Measurements from ENCODE around the gene SUSD2. TPM values are rescaled to one million over a fixed set of nuclear protein-coding genes. Genes with fewer than 3 reads are reported as not detected.

Gene SUSD2
- polyA plus RNA-seq, 2 of the 4 experiments (the other 2 are of a cell fraction), result 12.7 to 51.9 TPM

DNA sequence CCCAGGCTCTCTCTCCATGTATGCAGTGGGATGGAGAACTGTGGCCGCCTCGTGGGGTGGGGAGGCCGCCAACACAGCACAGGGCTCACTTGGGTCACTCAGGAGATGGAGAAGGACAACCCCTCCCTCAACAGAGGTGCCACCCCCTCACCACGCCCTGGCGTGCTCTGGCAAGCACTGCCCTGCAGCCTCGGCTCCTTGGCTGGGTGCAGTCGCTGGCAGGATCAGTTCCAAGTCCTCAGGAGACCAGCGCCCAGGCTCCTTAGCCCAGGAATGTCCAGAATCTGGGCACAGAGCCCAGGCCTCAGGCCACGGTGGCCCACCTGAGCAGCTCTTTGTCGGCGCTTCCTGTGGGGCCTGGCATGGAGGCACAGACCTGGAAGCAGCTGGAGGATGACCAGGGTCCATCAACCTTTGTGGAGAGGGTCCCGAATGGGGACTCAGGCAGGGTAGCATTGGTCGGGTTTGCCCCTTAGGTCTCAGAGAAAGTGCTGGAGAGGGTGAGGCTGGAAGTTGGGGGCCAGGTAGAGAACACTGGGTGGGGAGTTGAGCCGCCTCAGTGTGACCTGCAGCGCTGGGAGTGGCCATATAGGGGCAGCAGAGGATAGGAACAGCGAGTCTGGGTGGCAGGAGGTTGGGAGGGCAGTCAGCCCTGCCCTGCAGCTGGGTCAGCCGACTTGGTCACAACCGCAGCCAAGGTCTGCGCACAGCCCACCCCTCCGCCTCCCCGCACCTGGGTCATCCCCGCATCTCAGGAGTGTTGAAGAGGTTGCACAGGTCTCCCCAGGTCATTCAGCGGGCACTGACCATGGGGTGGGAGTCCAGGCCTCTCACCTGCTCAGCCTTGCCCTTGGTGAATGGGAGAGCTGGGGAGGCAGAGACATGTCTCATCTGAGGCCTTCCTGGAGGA lies 8.2 kb downstream of the SUSD2 start:
- ChIA-PET POLR2A (interaction anchor here (1.0 to 1.5 kb wide), 2 partner anchors 58 to 179 kb away, joined by 3 to 6 read pairs; partner anchors contain the start of gene CABIN1), CTCF (interaction anchor here (0.6 to 6.3 kb wide), 38 partner anchors 10 to 340 kb away, joined by 3 to 61 read pairs (median 5); partner anchors contain the start of genes GGT5, GSTT4 and SUSD2)
- WGBS (ENCODE audit: missing lambda C conversion rate), result 8% methylated on average over 9 of the region's 23 CpGs
- no peak for FAIRE-seq
- Histone ChIP-seq H3K4me3 (no peak overlapping the region), H3K4me2 (peak overlapping the region; percentile 38), H3K27ac (peak overlapping the region; percentile 93 to 96), H3K4me1 (peaks cover 28% of the 10 kb centered on the region), H3K9me3 (peaks cover 6% of the 10 kb centered on the region)
- peak; percentile 87 to 93 for ATAC-seq
- TF ChIP-seq, protein P1, sequence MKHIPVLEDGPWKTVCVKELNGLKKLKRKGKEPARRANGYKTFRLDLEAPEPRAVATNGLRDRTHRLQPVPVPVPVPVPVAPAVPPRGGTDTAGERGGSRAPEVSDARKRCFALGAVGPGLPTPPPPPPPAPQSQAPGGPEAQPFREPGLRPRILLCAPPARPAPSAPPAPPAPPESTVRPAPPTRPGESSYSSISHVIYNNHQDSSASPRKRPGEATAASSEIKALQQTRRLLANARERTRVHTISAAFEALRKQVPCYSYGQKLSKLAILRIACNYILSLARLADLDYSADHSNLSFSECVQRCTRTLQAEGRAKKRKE (CRISPR knock-in tag; IDR thresholded peaks at IDR 0.05; ENCODE audit: low read depth), result no peak
- TF ChIP-seq, protein P2, sequence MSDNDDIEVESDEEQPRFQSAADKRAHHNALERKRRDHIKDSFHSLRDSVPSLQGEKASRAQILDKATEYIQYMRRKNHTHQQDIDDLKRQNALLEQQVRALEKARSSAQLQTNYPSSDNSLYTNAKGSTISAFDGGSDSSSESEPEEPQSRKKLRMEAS (IDR thresholded peaks at IDR 0.05), result 0 out of 2 replicates have a peak, but pooled peaks have one; percentile 24
- 0 out of 2 replicates have a peak, but pooled peaks have one; percentile 23 for TF ChIP-seq MAZ (IDR thresholded peaks at IDR 0.05; ENCODE audit: borderline replicate concordance, low read depth, low read length)
- peak; percentile 96 for TF ChIP-seq SMC3 (IDR thresholded peaks at IDR 0.05)
- TF ChIP-seq JUN (IDR thresholded peaks at IDR 0.05), result peak in 1 of 2 experiments; percentile 37; a peak in 1 of 5 replicates
- TF ChIP-seq RAD21 (conservative IDR thresholded peaks at IDR 0.05 in 1 of 2, IDR thresholded peaks at IDR 0.05 in 1 of 2), result peak; percentile 98
- TF ChIP-seq BHLHE40 (IDR thresholded peaks at IDR 0.05; ENCODE audit: low read depth, low read length), result no peak
- TF ChIP-seq, protein P3, sequence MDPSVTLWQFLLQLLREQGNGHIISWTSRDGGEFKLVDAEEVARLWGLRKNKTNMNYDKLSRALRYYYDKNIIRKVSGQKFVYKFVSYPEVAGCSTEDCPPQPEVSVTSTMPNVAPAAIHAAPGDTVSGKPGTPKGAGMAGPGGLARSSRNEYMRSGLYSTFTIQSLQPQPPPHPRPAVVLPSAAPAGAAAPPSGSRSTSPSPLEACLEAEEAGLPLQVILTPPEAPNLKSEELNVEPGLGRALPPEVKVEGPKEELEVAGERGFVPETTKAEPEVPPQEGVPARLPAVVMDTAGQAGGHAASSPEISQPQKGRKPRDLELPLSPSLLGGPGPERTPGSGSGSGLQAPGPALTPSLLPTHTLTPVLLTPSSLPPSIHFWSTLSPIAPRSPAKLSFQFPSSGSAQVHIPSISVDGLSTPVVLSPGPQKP (IDR thresholded peaks at IDR 0.05; ENCODE audit: low read depth, low read length), result no peak
- TF ChIP-seq, protein P4, sequence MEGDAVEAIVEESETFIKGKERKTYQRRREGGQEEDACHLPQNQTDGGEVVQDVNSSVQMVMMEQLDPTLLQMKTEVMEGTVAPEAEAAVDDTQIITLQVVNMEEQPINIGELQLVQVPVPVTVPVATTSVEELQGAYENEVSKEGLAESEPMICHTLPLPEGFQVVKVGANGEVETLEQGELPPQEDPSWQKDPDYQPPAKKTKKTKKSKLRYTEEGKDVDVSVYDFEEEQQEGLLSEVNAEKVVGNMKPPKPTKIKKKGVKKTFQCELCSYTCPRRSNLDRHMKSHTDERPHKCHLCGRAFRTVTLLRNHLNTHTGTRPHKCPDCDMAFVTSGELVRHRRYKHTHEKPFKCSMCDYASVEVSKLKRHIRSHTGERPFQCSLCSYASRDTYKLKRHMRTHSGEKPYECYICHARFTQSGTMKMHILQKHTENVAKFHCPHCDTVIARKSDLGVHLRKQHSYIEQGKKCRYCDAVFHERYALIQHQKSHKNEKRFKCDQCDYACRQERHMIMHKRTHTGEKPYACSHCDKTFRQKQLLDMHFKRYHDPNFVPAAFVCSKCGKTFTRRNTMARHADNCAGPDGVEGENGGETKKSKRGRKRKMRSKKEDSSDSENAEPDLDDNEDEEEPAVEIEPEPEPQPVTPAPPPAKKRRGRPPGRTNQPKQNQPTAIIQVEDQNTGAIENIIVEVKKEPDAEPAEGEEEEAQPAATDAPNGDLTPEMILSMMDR (IDR thresholded peaks at IDR 0.05), result peak; percentile 80
- TF ChIP-seq EP300 (IDR thresholded peaks at IDR 0.05), result peak in 1 of 2 experiments; percentile 48; a peak in 1 of 5 replicates
- peak; percentile 65 for TF ChIP-seq ZFP36 (IDR thresholded peaks at IDR 0.05; ENCODE audit: borderline replicate concordance, partially characterized antibody)
- peak; percentile 70 to 84 for DNase-seq (ENCODE audit: low read depth in 1 of 2, low spot score in 1 of 2)

DNA sequence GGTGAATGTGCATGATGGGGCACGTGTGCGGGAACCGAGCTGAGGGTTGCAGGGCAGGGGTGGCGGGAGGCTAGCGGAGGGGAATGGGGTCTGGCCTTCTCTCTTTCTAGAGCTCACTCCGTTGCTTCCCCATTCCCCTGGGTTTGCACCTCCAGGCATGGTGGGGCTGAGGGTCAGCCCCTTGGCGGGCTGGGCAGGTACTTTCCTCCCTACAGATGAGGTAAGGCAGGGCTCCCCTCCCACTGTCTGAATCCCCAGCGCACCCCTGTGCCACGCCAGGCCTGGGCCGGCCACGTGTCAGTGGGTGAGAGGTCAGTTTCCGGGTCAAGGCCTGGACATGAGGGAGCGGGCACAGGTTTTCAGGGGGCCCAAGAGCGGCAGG lies 8.9 kb downstream of the SUSD2 start:
- ChIA-PET POLR2A (interaction anchor here (1.5 kb wide), 1 partner anchor 57 kb away, joined by 6 read pairs; no protein-coding TSS in a partner anchor), CTCF (interaction anchor here (0.7 to 6.3 kb wide), 32 partner anchors 11 to 340 kb away, joined by 3 to 61 read pairs (median 5); partner anchors contain the start of genes GGT5, GSTT4 and SUSD2)
- DNase-seq (ENCODE audit: low read depth in 1 of 2, low spot score in 1 of 2) (no peak), ATAC-seq (peak in 1 of 2 experiments; percentile 12; a peak in 3 of 6 replicates), FAIRE-seq (no peak)
- Histone ChIP-seq H3K4me1 (peaks cover 28% of the 10 kb centered on the region), H3K4me2 (peak overlapping the region; percentile 38), H3K4me3 (no peak overlapping the region), H3K27ac (peak overlapping the region; percentile 93 to 96), H3K9me3 (peaks cover 6% of the 10 kb centered on the region)
- TF ChIP-seq, protein P5, sequence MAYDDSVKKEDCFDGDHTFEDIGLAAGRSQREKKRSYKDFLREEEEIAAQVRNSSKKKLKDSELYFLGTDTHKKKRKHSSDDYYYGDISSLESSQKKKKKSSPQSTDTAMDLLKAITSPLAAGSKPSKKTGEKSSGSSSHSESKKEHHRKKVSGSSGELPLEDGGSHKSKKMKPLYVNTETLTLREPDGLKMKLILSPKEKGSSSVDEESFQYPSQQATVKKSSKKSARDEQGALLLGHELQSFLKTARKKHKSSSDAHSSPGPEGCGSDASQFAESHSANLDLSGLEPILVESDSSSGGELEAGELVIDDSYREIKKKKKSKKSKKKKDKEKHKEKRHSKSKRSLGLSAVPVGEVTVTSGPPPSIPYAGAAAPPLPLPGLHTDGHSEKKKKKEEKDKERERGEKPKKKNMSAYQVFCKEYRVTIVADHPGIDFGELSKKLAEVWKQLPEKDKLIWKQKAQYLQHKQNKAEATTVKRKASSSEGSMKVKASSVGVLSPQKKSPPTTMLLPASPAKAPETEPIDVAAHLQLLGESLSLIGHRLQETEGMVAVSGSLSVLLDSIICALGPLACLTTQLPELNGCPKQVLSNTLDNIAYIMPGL (CRISPR knock-in tag; IDR thresholded peaks at IDR 0.05; ENCODE audit: borderline replicate concordance), result no peak
- TF ChIP-seq RCOR1 (IDR thresholded peaks at IDR 0.05; ENCODE audit: low read depth, low read length) (no peak), RFX5 (IDR thresholded peaks at IDR 0.05) (no peak), EHMT2 (IDR thresholded peaks at IDR 0.05; ENCODE audit: low read depth) (no peak), EHF (CRISPR knock-in tag; IDR thresholded peaks at IDR 0.05) (no peak), POLR2AphosphoS2 (conservative IDR thresholded peaks at IDR 0.05; ENCODE audit: low read length) (no peak), GATA3 (IDR thresholded peaks at IDR 0.05; ENCODE audit: borderline replicate concordance) (no peak)
- TF ChIP-seq, protein P6, sequence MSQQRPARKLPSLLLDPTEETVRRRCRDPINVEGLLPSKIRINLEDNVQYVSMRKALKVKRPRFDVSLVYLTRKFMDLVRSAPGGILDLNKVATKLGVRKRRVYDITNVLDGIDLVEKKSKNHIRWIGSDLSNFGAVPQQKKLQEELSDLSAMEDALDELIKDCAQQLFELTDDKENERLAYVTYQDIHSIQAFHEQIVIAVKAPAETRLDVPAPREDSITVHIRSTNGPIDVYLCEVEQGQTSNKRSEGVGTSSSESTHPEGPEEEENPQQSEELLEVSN (IDR thresholded peaks at IDR 0.05; ENCODE audit: borderline replicate concordance, low read depth), result no peak
- TF ChIP-seq, protein P7, sequence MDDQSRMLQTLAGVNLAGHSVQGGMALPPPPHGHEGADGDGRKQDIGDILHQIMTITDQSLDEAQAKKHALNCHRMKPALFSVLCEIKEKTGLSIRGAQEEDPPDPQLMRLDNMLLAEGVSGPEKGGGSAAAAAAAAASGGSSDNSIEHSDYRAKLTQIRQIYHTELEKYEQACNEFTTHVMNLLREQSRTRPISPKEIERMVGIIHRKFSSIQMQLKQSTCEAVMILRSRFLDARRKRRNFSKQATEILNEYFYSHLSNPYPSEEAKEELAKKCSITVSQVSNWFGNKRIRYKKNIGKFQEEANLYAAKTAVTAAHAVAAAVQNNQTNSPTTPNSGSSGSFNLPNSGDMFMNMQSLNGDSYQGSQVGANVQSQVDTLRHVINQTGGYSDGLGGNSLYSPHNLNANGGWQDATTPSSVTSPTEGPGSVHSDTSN (IDR thresholded peaks at IDR 0.05), result no peak
- 43% methylated on average over 7 of the region's 14 CpGs for WGBS (ENCODE audit: missing lambda C conversion rate)

All from A549 (cell line).